Naive thymus-derived CD4-positive, alpha-beta T cell (primary cell): Measurements from ENCODE around the gene HENMT1. TPM values are rescaled to one million over a fixed set of nuclear protein-coding genes. Genes with fewer than 3 reads are reported as not detected.

ENCODE experiments used
- ATAC-seq: fragments of 150-1000 bp; cut with Tn5 transposase; 2 replicates; pipeline ENCODE4 v1.10.0; 2021; ENCODE audit warnings: mild to moderate bottlenecking, moderate library complexity
- CTCF ChIA-PET: fragments of 350-600 bp; sonication (Branson Sonifier 250); formaldehyde crosslinking; loops from one replicate; lab custom pipeline; 2021; ENCODE audit warnings: antibody characterized with exemption; lab: Charles Lee
- POLR2A ChIA-PET: fragments of 350-600 bp; sonication (Branson Sonifier 250); formaldehyde crosslinking; loops from one replicate; lab custom pipeline; 2021; ENCODE audit warnings: antibody characterized with exemption, inconsistent platforms; lab: Charles Lee
- DNase-seq, 9 donors: peaks; one replicate each; pipeline versions ENCODE4 v3.0.0 to v3.0.0-alpha.2; 2020 to 2022; ENCODE audit warnings: mixed read lengths in 1 of 9
- H3K27ac ChIP-seq: one replicate; pipeline ENCODE4 v1.7.0; 2013; ENCODE audit warnings: mild to moderate bottlenecking, low read depth, low read length, moderate library complexity
- H3K27me3 ChIP-seq, 2 donors: one replicate each; pipeline ENCODE4 v1.7.0; 2013; ENCODE audit warnings: low read length in 2 of 2, mild to moderate bottlenecking in 2 of 2, moderate library complexity in 2 of 2; ENCODE audit not compliant: control insufficient read depth in 2 of 2, insufficient read depth in 2 of 2
- H3K36me3 ChIP-seq, 3 experiments: 1 replicate in 2 of 3; 2 replicates in 1 of 3; pipeline ENCODE4 v1.7.0; 2013; ENCODE audit warnings: low read length in 3 of 3, mild to moderate bottlenecking in 3 of 3, moderate library complexity in 1 of 3; ENCODE audit not compliant: insufficient read depth in 3 of 3, control insufficient read depth in 2 of 3
- H3K4me1 ChIP-seq, 2 donors: one replicate each; pipeline ENCODE4 v1.7.0; 2013; ENCODE audit warnings: low read length in 2 of 2, mild to moderate bottlenecking in 2 of 2, moderate library complexity in 1 of 2; ENCODE audit not compliant: control insufficient read depth in 2 of 2, insufficient read depth in 2 of 2
- H3K4me3 ChIP-seq: 2 replicates; pipeline ENCODE4 v1.7.0; 2013; ENCODE audit warnings: mild to moderate bottlenecking, low read length
- H3K9me3 ChIP-seq, 3 experiments: 1 replicate in 2 of 3; 2 replicates in 1 of 3; pipeline ENCODE4 v1.7.0; 2013; ENCODE audit warnings: low read length in 3 of 3; ENCODE audit not compliant: control insufficient read depth in 2 of 3
- H3K27ac Mint-ChIP-seq, 9 donors: one replicate each; pipeline ENCODE4 v1.8.0; 2020 to 2022; ENCODE audit warnings: mixed read lengths in 9 of 9, mild to moderate bottlenecking in 8 of 9, moderate library complexity in 5 of 9, inconsistent platforms in 2 of 9
- H3K27me3 Mint-ChIP-seq, 5 donors: one replicate each; pipeline ENCODE4 v1.8.0; 2021 to 2022; ENCODE audit warnings: mixed read lengths in 5 of 5, mild to moderate bottlenecking in 1 of 5
- H3K36me3 Mint-ChIP-seq, 5 donors: one replicate each; pipeline ENCODE4 v1.8.0; 2020 to 2022; ENCODE audit warnings: mixed read lengths in 5 of 5, mild to moderate bottlenecking in 3 of 5, inconsistent platforms in 1 of 5
- H3K4me1 Mint-ChIP-seq, 7 donors: one replicate each; pipeline ENCODE4 v1.8.0; 2020 to 2022; ENCODE audit warnings: mixed read lengths in 7 of 7, mild to moderate bottlenecking in 3 of 7, inconsistent platforms in 1 of 7
- H3K4me3 Mint-ChIP-seq, 10 donors: one replicate each; pipeline ENCODE4 v1.8.0; 2020 to 2022; ENCODE audit warnings: mild to moderate bottlenecking in 10 of 10, mixed read lengths in 10 of 10, moderate library complexity in 6 of 10, inconsistent platforms in 2 of 10
- H3K9me3 Mint-ChIP-seq, 11 donors: one replicate each; pipeline ENCODE4 v1.8.0; 2020 to 2022; ENCODE audit warnings: mixed read lengths in 11 of 11, mild to moderate bottlenecking in 4 of 11, inconsistent platforms in 1 of 11, moderate library complexity in 1 of 11
- intact Hi-C, 2 donors: fragments of 100-400 bp; cut with micrococcal nuclease; formaldehyde crosslinking; loops; one replicate each; pipeline ENCODE4 v1.15.1; 2023
- polyA plus RNA-seq, 2 donors: library from polyadenylated mRNA; unstranded; fragments of 300-500 nt; fragmentation: Illumina TruSeq; gene quantifications; one replicate each; pipeline ENCODE4 v1.2.3, GENCODE V29; 2021
- total RNA-seq, 6 experiments: library from RNA in 5 of 6; stranded (reverse) in 5 of 6; gene quantifications; 1 replicate in 5 of 6; 2 replicates in 1 of 6; pipeline ENCODE4 v1.2.3 and lab custom pipeline; 2021 to 2026

HENMT1 gene
- 10 to 100 TPM in 4 of 5 experiments, 1 to 10 TPM in 1; 5.8 to 17.3 (median 13.5) TPM for total RNA-seq
- 10 to 100 TPM; 16.5 to 22.2 TPM for polyA plus RNA-seq
- total RNA-seq (lab: John Stamatoyannopoulos, UW): 12.5 reads per million, percentile 40 among the genes with 10 or more reads in this experiment

- Mint-ChIP-seq H3K4me1 (peaks cover 11 to 46% (median 37%) of the 10 kb centered on the region in 7 donors), H3K9me3 (no peaks in the 10 kb centered on the region), H3K36me3 (peaks cover 0 to 8% (median under 1%) of the 10 kb centered on the region in 5 donors), H3K27ac (peak within 1 kb of the TSS; percentile 93 to 98 (median 96)), H3K4me3 (peak within 1 kb of the TSS; percentile 78 to 89 (median 85)), H3K27me3 (no peaks in the 10 kb centered on the region)
- CTCF ChIA-PET: interaction anchor here (0.8 to 2.1 kb wide), 5 partner anchors 14 to 101 kb away, joined by 3 to 21 read pairs (median 8); partner anchors contain the start of gene PRPF38B
- H3K9me3 ChIP-seq: no peaks in the 10 kb centered on the region
- H3K4me3 ChIP-seq: peak within 1 kb of the TSS; percentile 75
- peaks cover 7 to 9% of the 10 kb centered on the region in 2 donors for H3K4me1 ChIP-seq
- no peaks in the 10 kb centered on the region for H3K36me3 ChIP-seq
- no peaks in the 10 kb centered on the region for H3K27me3 ChIP-seq
- peak within 1 kb of the TSS; percentile 99 for H3K27ac ChIP-seq
- peak; percentile 92 for ATAC-seq
- POLR2A ChIA-PET: interaction anchor here (0.5 to 8.4 kb wide), 19 partner anchors 11 to 1677 kb away, joined by 3 to 236 read pairs (median 6); partner anchors contain the start of genes EEIG2, PRPF38B, RBM15 and SLC25A24
- DNase-seq: peak; percentile 69 to 91 (median 88)
- intact Hi-C loops: loop anchor here (1.0 kb wide), 6 partner anchors 14 to 102 kb away; partner anchors contain the start of genes PRPF38B (in 2 of the 2) and STXBP3 (in 1 of the 2)
These were observed at the start of gene HENMT1 for GRCh38 chr1:108661030-108661609. HENMT1 (minus strand) TSS chr1:108661093; CDS start chr1:108659884, 1,209 bp downstream.

DNA sequence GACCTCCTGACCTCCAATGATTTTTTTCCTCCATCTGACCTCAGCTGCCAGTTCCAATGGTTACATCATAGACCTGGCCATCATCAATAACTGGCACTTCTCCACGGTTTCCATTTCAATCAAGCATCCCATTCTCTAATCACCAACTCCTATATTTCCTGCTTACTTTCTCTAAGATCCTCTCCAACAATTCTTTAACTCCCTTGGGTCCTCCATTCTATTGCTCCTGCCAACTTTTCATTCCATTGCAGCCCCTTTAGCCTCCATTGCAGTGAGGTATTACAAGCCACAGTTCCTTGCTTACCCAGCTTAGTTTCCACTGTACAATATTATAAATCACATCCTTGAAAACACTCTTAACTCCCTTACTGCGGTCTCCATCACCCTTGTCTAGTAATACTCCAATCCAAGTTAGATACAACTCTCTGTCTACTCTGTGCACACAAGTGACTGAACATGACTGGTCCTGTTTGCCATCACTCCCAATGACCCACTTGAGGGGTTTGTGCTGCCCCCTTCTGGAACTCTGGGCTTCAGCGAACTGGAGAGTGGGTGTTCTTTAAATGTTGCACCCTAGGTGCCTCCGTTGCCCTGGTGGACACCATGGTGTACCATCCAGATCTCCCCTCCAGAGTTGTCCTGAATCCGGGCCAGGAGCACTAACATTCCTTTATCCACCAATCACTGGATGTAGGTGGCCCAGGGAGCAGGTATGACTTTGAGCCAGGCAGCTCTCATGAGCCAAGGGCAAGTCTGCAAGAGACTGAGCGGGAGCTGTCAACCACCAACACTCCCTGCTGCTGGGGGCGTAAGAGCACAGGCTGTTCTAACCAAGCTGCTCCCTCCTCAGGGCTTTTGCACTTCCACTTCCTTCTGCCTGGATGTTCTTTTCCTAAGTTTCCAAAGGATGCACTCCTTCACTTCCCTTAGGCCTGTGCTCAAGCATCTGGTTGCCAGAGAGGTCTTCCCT lies 48.1 kb upstream of the HENMT1 start:
- ATAC-seq (peak; percentile 87), DNase-seq (peak; percentile 24 to 65 (median 54))
- Histone ChIP-seq H3K27ac (no peak overlapping the region), H3K4me1 (peaks cover 21 to 24% of the 10 kb centered on the region in 2 donors), H3K4me3 (no peak overlapping the region), H3K27me3 (no peaks in the 10 kb centered on the region), H3K9me3 (no peaks in the 10 kb centered on the region), H3K36me3 (no peaks in the 10 kb centered on the region)
- intact Hi-C loops: loop anchor here (1.0 to 5.0 kb wide), 6 partner anchors 17 to 197 kb away; partner anchors contain the start of genes PRPF38B (in 2 of the 2), STXBP3 (in 2 of the 2) and EEIG2 (in 1 of the 2)
- H3K27me3 Mint-ChIP-seq: peaks cover 0 to 20% (median 0%) of the 10 kb centered on the region in 5 donors
- H3K36me3 Mint-ChIP-seq: no peaks in the 10 kb centered on the region
- peak overlapping the region in 3 of 9 donors; percentile 1 to 38 (median 2) for H3K27ac Mint-ChIP-seq
- ChIA-PET CTCF (interaction anchor here (0.6 to 1.9 kb wide), 8 partner anchors 8 to 71 kb away, joined by 3 to 16 read pairs (median 4); partner anchors contain the start of gene PRPF38B), POLR2A (interaction anchor here (1.1 to 10.2 kb wide), 3 partner anchors 16 to 147 kb away, joined by 4 to 144 read pairs (median 5); partner anchors contain the start of genes HENMT1 and PRPF38B)
- H3K4me3 Mint-ChIP-seq: peak overlapping the region in 2 of 10 donors; percentile 15 to 38
- H3K4me1 Mint-ChIP-seq: peaks cover 7 to 44% (median 33%) of the 10 kb centered on the region in 7 donors
- H3K9me3 Mint-ChIP-seq: peaks cover 0 to 3% (median 0%) of the 10 kb centered on the region in 11 donors

DNA sequence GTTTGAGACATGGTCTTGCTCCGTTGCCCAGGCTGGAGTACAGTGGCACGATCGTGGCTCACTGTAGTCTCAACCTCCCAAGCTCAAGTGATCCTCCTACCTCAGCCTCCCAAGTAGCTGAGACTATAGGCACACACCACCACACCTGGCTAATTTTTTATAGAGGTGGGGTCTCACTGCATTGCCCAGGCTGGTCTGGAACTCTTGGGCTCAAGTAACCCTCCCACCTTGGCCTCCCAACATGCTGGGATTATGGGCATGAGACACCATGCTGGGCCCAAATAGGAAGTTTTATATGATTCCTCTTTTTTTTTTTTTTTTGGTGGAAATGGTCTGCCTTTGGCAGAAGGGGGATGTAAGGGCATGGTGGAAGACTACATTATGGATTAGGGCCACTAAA lies 45.8 kb upstream of the HENMT1 start:
- ATAC-seq (no peak), DNase-seq (no peak)
- Mint-ChIP-seq H3K27ac (peak overlapping the region in 4 of 9 donors; percentile 16 to 62 (median 36)), H3K4me1 (peaks cover 10 to 62% (median 49%) of the 10 kb centered on the region in 7 donors), H3K27me3 (peaks cover 0 to 6% (median 0%) of the 10 kb centered on the region in 5 donors), H3K36me3 (peaks cover 0 to 10% (median 4%) of the 10 kb centered on the region in 5 donors), H3K4me3 (no peak overlapping the region), H3K9me3 (peaks cover 0 to 3% (median 0%) of the 10 kb centered on the region in 11 donors)
- CTCF ChIA-PET: interaction anchor here (0.8 kb wide), 1 partner anchor 144 kb away, joined by 4 read pairs; no protein-coding TSS in a partner anchor
- Histone ChIP-seq H3K4me3 (no peak overlapping the region), H3K27ac (no peak overlapping the region), H3K9me3 (no peaks in the 10 kb centered on the region), H3K27me3 (no peaks in the 10 kb centered on the region), H3K36me3 (no peaks in the 10 kb centered on the region), H3K4me1 (peaks cover 22 to 28% of the 10 kb centered on the region in 2 donors)
- intact Hi-C loops: loop anchor here in 1 of 2 donors (5.0 kb wide), 1 partner anchor 144 kb away; the partner anchor contains the start of gene EEIG2
- POLR2A ChIA-PET: interaction anchor here (10.2 kb wide), 1 partner anchor 13 kb away, joined by 144 read pairs; the partner anchor contains the start of gene PRPF38B

GRCh38 chr1:108704496-108704895 lies 43.6 kb upstream of the HENMT1 start:
- H3K36me3 Mint-ChIP-seq: peaks cover 6 to 22% (median 10%) of the 10 kb centered on the region in 5 donors
- intact Hi-C loops: no loop called here
- Histone ChIP-seq H3K27ac (peak overlapping the region; percentile 66), H3K36me3 (peaks cover 5 to 10% (median 9%) of the 10 kb centered on the region in 3 experiments), H3K4me3 (no peak overlapping the region), H3K27me3 (no peaks in the 10 kb centered on the region), H3K4me1 (peaks cover 22 to 28% of the 10 kb centered on the region in 2 donors), H3K9me3 (no peaks in the 10 kb centered on the region)
- H3K27me3 Mint-ChIP-seq: peaks cover 0 to 5% (median 0%) of the 10 kb centered on the region in 5 donors
- peak overlapping the region in 6 of 10 donors; percentile 5 to 78 (median 56) for H3K4me3 Mint-ChIP-seq
- peaks cover 0 to 3% (median 0%) of the 10 kb centered on the region in 11 donors for H3K9me3 Mint-ChIP-seq
- ChIA-PET CTCF (interaction anchor here (1.1 to 1.3 kb wide), 2 partner anchors 10 to 12 kb away, joined by 3 to 4 read pairs; partner anchors contain the start of gene PRPF38B), POLR2A (interaction anchor here (0.9 to 10.2 kb wide), 6 partner anchors 11 to 61 kb away, joined by 3 to 144 read pairs (median 4); partner anchors contain the start of genes HENMT1 and PRPF38B)
- no peak for ATAC-seq
- no peak for DNase-seq
- peaks cover 13 to 76% (median 51%) of the 10 kb centered on the region in 7 donors for H3K4me1 Mint-ChIP-seq
- H3K27ac Mint-ChIP-seq: peak overlapping the region; percentile 68 to 95 (median 90)

DNA sequence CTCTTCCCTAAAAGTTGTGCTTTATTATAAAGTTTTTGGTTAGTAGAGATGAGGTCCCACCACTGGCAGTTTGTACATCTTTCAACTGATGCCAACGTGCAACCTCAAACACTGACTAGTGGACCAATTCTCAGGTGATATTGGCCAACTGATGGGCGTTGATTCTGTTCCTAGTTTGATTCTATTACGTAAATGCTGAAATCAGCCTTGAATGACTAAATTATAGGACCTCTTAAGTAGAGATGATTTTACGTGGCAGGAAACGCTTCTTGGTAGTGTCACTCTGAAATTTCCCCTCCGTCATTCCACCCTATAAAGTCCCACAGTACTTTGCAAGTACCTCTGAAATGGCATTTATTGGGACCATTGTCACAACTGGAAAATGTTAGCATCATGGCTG lies 43.0 kb upstream of the HENMT1 start:
- peaks cover 0 to 5% (median 0%) of the 10 kb centered on the region in 5 donors for H3K27me3 Mint-ChIP-seq
- H3K4me1 Mint-ChIP-seq: peaks cover 17 to 76% (median 51%) of the 10 kb centered on the region in 7 donors
- no peaks in the 10 kb centered on the region for H3K9me3 ChIP-seq
- DNase-seq: peak in 7 of 9 donors; percentile 32 to 58 (median 42)
- H3K36me3 Mint-ChIP-seq: peaks cover 12 to 27% (median 16%) of the 10 kb centered on the region in 5 donors
- ChIA-PET CTCF (interaction anchor here (1.3 kb wide), 1 partner anchor 10 kb away, joined by 4 read pairs; no protein-coding TSS in a partner anchor), POLR2A (interaction anchor here (1.1 to 10.2 kb wide), 5 partner anchors 11 to 60 kb away, joined by 3 to 144 read pairs (median 7); partner anchors contain the start of genes HENMT1 and PRPF38B)
- peaks cover 0 to 3% (median 0%) of the 10 kb centered on the region in 11 donors for H3K9me3 Mint-ChIP-seq
- peak overlapping the region; percentile 68 to 95 (median 90) for H3K27ac Mint-ChIP-seq
- H3K27ac ChIP-seq: peak overlapping the region; percentile 66
- intact Hi-C loops: loop anchor here in 1 of 2 donors (1.0 kb wide), 1 partner anchor 12 kb away; the partner anchor contains the start of gene PRPF38B
- H3K4me3 Mint-ChIP-seq: peak overlapping the region in 8 of 10 donors; percentile 49 to 78 (median 72)
- ATAC-seq: peak; percentile 68
- no peak overlapping the region for H3K4me3 ChIP-seq
- peaks cover 11 to 16% (median 15%) of the 10 kb centered on the region in 3 experiments for H3K36me3 ChIP-seq
- no peaks in the 10 kb centered on the region for H3K27me3 ChIP-seq
- H3K4me1 ChIP-seq: peaks cover 22 to 28% of the 10 kb centered on the region in 2 donors
